Aorta (tissue), 5 donors: ENCODE data around the gene FXYD3. TPM values are rescaled to one million over a fixed set of nuclear protein-coding genes. Genes with fewer than 3 reads are reported as not detected.

Source experiments
- ATAC-seq: fragments of 200-7000 bp; cut with Tn5 transposase; one replicate; pipeline ENCODE4 v1.9.1; 2022; ENCODE audit warnings: moderate library complexity; ENCODE audit not compliant: low FRiP score
- DNase-seq, 2 donors: peaks; one replicate each; pipeline ENCODE4 v3.0.0-alpha.2; 2020
- H3K27ac ChIP-seq, 2 donors: one replicate each; pipeline ENCODE4 v1.5.1; 2013; ENCODE audit warnings: low read length in 2 of 2, mild to moderate bottlenecking in 2 of 2, moderate library complexity in 2 of 2, control low read depth in 1 of 2, inconsistent platforms in 1 of 2, low read depth in 1 of 2
- H3K27me3 ChIP-seq, 2 donors: one replicate each; pipeline ENCODE4 v1.6.1; 2013; ENCODE audit warnings: control low read depth in 1 of 2, low read length in 1 of 2, mild to moderate bottlenecking in 1 of 2, moderate library complexity in 1 of 2; ENCODE audit not compliant: insufficient read depth in 2 of 2, control insufficient read depth in 1 of 2
- H3K36me3 ChIP-seq, 2 donors: one replicate each; pipeline ENCODE4 v1.6.1; 2013; ENCODE audit warnings: control low read depth in 1 of 2, low read length in 1 of 2, mild to moderate bottlenecking in 1 of 2; ENCODE audit not compliant: insufficient read depth in 2 of 2, control insufficient read depth in 1 of 2
- H3K4me1 ChIP-seq, 2 donors: one replicate each; pipeline ENCODE4 v1.6.1; 2013; ENCODE audit warnings: low read length in 2 of 2, control low read depth in 1 of 2, mild to moderate bottlenecking in 1 of 2, moderate library complexity in 1 of 2; ENCODE audit not compliant: insufficient read depth in 2 of 2, control insufficient read depth in 1 of 2
- H3K4me3 ChIP-seq, 2 donors: one replicate each; pipeline ENCODE4 v1.5.1; 2013; ENCODE audit warnings: low read length in 2 of 2, control low read depth in 1 of 2, mild to moderate bottlenecking in 1 of 2
- H3K9me3 ChIP-seq: one replicate; pipeline ENCODE4 v1.6.1; 2013; ENCODE audit warnings: mild to moderate bottlenecking, low read length; ENCODE audit not compliant: control insufficient read depth
- WGBS, 2 donors: extraction: QIAGEN DNeasy Blood & Tissue Kit; methylation state at CpG; one replicate each; pipeline ENCODE4 v1.1.7; 2013; 5-methylcytosine and 5-hydroxymethylcytosine counted together
- intact Hi-C, 2 donors: fragments of 100-400 bp; cut with DNase I; formaldehyde crosslinking; loops; one replicate each; pipeline versions ENCODE4 v1.14.2 to v1.15.0; 2022
- polyA plus RNA-seq, 2 donors: library from polyadenylated mRNA; stranded (reverse); fragments of 200-250 nt; gene quantifications; one replicate each; pipeline ENCODE4 v1.2.3, GENCODE V29; 2013
- total RNA-seq, 2 donors: library from RNA; stranded (reverse); fragmentation: NEBNext Ultra II Directional; extraction: Animal tissue kit (Norgen Biotek cat#: 25700); gene quantifications; one replicate each; pipeline ENCODE4 v1.2.1, GENCODE V29; 2021
- donor health status: healthy with polysubstance abuse.
- donor health status: Bipolar disorder and iron deficiency.
- donor health status: DM: no; HTN: no; CAD: no.
- donor health status: DM: no; HTN: no; CAD: no.
- donor health status: DM: yes; HTN: yes; CAD: no.

Gene FXYD3
- total and polyA plus RNA-seq, 4 donors, result 0.49 to 77.6 (median 4.3) TPM

DNA sequence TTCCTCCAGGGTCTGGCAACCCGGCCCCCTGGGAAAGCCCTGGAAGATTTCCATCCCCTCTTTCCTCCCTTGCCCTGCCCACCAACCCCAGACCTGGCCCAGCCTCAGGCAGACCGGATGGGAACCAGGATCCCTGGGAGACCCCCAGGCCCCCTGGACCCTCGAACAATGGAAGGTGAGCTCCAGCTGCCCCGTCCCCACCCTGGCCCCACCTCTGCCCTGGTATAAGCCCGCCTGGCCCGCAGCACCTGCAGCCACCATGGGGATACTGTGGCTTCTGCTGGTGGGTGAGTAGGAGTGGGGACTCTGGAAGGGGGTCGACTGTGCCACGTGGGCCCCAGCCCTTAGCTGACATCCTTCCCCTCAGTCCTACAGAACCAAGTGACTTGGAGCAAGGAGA lies 41.7 kb upstream of the FXYD3 start:
- no peaks in the 10 kb centered on the region for H3K27me3 ChIP-seq
- DNase-seq (no peak), ATAC-seq (no peak)
- WGBS, 2 donors, result 84 to 89% methylated on average over 8 of the region's 8 CpGs
- intact Hi-C loops, result no loop called here
- peaks cover 3% of the 10 kb centered on the region for H3K9me3 ChIP-seq
- no peaks in the 10 kb centered on the region for H3K36me3 ChIP-seq
- H3K27ac ChIP-seq, result no peak overlapping the region
- H3K4me1 ChIP-seq, result no peaks in the 10 kb centered on the region
- no peak overlapping the region for H3K4me3 ChIP-seq

DNA sequence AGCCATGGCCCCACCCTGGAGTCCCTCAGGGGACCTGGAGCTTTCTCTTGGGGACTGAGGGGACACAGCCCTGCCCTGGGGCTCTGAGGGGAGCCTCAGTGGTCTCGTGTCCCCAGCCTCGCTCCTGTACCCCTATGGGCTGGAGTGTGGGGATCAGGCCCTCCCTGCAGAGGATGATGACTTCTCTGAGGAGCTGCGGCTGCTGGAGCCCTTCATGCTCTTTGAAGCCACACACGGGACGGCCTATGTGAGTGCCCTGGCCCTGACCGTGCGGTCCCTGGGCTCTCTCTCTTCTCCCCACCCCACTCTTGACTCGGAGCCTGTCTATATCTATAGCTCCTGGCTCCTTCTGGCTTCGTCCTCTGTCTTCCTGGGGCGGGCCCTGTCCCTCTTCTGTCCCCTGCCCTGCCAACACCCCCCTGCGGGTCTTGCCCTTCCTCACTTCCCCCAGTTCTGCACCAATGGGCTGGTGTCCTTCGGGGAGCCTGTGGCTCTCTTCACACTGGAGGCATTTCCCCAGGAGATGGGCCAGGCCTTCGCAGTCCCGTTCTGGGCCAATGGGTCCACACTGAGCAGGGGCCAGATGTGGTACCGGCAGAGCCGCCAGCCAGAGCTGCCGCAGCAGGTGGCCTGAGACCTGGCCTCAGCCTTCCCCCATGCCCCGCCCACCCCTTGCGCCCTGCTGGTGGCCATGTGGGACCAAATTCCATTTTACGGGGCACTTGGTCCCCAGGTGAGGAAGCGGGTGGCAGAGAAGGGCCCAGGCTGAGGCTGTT lies 41.0 kb upstream of the FXYD3 start:
- Histone ChIP-seq H3K27ac (no peak overlapping the region), H3K36me3 (no peaks in the 10 kb centered on the region), H3K27me3 (no peaks in the 10 kb centered on the region), H3K9me3 (peaks cover 3% of the 10 kb centered on the region), H3K4me1 (no peaks in the 10 kb centered on the region), H3K4me3 (no peak overlapping the region)
- DNase-seq, result no peak
- WGBS, 2 donors, result 84 to 85% methylated on average over 21 of the region's 21 CpGs
- intact Hi-C loops, result no loop called here
- no peak for ATAC-seq

DNA sequence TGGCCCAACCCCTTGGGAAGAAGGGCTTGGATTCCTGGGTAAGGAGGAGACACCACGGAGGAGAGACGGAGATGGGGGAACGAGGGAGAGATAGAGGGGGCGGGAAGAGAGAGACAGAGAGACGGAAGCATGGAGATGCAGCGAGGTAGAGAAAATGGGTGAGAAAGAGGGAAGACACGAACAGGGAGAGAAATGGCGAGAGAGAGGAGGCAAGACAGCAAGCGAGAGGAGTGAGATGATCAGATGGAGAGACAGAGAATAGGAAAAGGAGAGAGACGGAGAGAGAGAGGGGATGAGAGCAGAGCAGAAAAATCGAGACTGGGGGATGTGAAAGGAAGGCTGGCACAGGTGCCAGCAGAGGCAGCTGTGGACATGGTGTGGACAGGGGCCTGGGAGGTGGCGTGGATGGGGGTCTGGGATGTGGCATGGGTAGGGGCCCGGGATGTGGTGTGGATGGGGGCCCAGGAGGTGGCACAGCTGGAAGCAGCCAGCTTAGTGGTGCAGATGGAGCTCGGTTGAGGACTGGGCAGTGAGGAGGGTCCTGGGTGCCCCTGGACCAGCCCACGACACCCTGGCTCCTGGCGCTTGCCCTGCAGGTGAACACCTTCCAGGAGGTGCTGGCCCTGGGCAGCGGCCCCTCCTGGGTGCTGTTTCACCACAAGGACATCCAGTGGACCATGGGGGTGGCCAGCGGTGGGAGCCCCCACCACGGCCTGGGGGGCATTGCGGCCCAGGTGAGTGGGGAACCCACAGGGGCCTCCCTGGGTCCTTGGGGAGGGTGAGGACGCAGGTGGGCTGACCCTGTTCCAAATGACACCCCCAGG lies 40.2 kb upstream of the FXYD3 start:
- no peak overlapping the region for H3K27ac ChIP-seq
- peaks cover 2% of the 10 kb centered on the region for H3K9me3 ChIP-seq
- H3K27me3 ChIP-seq, result no peaks in the 10 kb centered on the region
- intact Hi-C loops, result no loop called here
- no peak for DNase-seq
- no peaks in the 10 kb centered on the region for H3K36me3 ChIP-seq
- WGBS, 2 donors, result 91 to 93% methylated on average over 20 to 21 of the region's 21 CpGs
- H3K4me1 ChIP-seq, result no peaks in the 10 kb centered on the region
- no peak for ATAC-seq
- no peak overlapping the region for H3K4me3 ChIP-seq

DNA sequence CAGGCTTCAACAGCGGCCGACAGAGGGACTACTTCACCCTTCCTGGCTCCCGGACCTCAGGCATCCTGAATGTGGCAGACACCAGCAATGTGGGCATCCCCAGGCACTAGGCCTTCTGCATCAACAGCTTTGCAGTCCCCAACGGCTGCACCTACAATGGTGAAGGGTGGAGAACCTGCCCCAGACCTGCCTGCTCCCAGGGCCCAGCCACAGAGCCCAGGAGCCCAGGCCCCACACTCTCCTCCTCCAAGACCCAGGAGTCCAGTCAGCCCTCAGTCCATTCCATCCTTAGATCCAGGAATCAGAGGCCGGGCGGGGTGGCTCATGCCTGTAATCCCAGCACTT lies 39.6 kb upstream of the FXYD3 start:
- no peak overlapping the region for H3K27ac ChIP-seq
- DNase-seq, result no peak
- no peaks in the 10 kb centered on the region for H3K9me3 ChIP-seq
- H3K36me3 ChIP-seq, result no peaks in the 10 kb centered on the region
- intact Hi-C loops, result no loop called here
- ATAC-seq, result no peak
- H3K4me1 ChIP-seq, result no peaks in the 10 kb centered on the region
- WGBS, 2 donors, result 81 to 85% methylated on average over 6 of the region's 6 CpGs
- H3K27me3 ChIP-seq, result no peaks in the 10 kb centered on the region
- no peak overlapping the region for H3K4me3 ChIP-seq

DNA sequence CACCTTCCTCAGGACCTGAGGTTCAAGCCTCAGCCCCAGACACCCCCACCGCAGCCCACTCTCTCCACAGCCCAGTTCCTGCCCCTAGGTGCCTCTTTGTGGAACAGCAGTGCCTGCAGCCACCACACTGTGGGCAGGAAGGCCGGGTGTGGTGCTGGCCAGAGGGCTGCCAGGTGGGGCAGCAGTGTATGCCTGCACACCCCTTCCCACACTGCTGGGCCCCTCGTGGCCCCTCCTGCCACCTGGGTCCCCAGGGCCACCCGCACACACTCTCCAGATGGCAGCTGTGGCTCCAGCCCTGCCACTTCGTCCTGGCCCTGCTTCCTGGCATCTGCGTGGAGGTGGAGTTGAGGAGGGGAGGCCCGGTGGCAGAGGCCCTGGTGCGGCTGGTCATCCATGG lies 39.0 kb upstream of the FXYD3 start:
- Histone ChIP-seq H3K4me3 (no peak overlapping the region), H3K27ac (no peak overlapping the region), H3K36me3 (no peaks in the 10 kb centered on the region), H3K4me1 (no peaks in the 10 kb centered on the region), H3K9me3 (no peaks in the 10 kb centered on the region), H3K27me3 (no peaks in the 10 kb centered on the region)
- ATAC-seq (no peak), DNase-seq (no peak)
- 69 to 73% methylated on average over 8 of the region's 8 CpGs for WGBS, 2 donors
- intact Hi-C loops, result no loop called here

DNA sequence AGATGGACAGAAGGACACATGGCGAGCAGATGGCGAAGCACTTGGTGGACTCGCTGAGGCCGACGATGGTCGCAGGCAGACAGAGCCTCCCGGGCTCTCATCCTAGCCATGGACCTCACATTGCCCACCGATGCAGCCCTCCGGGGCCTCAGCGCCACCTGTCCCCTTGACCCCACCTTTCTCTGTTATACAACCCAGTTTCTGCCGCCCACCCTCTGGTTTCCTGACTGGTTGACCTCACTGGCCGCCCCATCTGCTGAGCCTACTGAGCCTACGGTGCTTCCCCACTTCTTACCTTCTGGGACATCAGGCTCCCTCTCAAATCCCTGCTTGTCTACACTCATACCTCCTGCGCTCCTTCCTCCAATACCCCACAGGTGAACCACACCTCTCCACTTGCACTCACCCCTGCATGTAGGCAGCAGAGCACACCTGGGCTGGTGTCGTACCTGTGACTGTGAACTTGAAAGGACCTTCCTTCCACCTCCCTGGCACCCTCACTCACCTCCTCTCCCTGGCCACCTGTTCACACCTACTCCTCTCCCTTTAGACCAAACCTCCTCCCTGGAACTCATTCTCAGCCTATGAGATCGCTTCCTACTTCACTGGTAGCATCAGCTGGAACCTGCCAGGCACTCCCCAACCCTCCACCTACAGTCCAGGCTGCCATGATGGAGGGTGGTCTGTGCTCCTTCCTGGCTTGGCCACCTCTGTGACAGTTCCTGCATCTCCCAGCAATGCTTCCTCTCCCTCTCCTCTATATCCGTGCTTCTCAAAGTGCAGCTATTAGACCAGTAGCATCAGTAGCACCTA lies 38.0 kb upstream of the FXYD3 start:
- no peaks in the 10 kb centered on the region for H3K27me3 ChIP-seq
- no peaks in the 10 kb centered on the region for H3K36me3 ChIP-seq
- DNase-seq (no peak), ATAC-seq (no peak)
- H3K4me1 ChIP-seq, result no peaks in the 10 kb centered on the region
- H3K27ac ChIP-seq, result no peak overlapping the region
- intact Hi-C loops, result no loop called here
- no peak overlapping the region for H3K4me3 ChIP-seq
- WGBS, 2 donors, result 90% methylated on average over 17 of the region's 17 CpGs
- H3K9me3 ChIP-seq, result no peaks in the 10 kb centered on the region

DNA sequence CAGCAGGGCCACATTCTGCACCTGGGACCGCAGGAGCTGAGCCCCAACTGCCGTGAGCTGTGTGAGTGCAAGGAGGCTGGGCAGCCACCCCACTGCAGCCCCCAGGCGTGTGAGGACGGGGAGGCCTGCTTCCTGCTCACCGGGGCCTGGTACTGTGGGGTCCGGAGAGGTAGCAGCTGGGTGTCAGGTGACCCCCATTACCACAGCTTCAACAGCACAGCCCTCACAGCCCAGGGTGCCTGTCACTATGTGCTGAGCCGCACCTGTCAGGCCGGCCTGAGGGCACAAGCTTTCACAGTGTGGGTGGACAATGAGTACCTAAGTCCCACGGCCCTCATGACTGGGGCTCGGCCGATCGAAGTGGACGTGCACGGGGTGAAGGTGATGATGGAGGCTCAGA lies 35.8 kb upstream of the FXYD3 start:
- no peaks in the 10 kb centered on the region for H3K36me3 ChIP-seq
- no peaks in the 10 kb centered on the region for H3K27me3 ChIP-seq
- intact Hi-C loops, result no loop called here
- H3K4me3 ChIP-seq, result no peak overlapping the region
- 87 to 89% methylated on average over 14 of the region's 14 CpGs for WGBS, 2 donors
- ATAC-seq (no peak), DNase-seq (no peak)
- H3K9me3 ChIP-seq, result no peaks in the 10 kb centered on the region
- H3K4me1 ChIP-seq, result no peaks in the 10 kb centered on the region
- H3K27ac ChIP-seq, result no peak overlapping the region

DNA sequence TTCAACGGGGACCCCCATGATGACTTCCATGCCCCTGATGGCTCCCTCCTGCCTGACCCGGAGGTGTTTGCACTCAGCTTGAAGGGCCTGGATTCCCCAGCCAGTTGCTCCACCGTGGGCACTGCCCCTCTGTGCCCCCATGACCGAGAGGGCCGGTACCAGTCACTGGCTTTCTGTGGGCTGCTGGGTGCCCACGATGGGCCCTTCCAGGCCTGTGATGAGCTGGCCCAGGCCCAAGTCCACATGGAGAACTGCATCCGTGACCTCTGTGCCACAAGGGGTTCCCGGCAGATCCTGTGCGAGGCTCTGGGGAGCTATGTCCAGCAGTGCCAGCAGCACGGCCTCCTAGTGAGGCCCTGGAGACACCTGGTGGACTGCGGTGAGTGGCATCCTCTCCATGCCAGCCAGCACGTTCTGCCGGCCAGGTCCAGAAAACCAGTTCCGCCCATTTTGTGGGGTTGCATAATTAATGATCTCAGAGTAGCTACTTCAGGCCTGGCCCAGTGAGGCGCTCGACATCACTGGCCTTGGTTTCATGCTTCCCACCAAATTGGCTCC lies 34.9 kb upstream of the FXYD3 start:
- intact Hi-C loops, result no loop called here

More for the DNA sequence above, 34.9 kb upstream of the FXYD3 start:
- no peak for DNase-seq
- no peaks in the 10 kb centered on the region for H3K27me3 ChIP-seq
- WGBS, 2 donors, result 82 to 84% methylated on average over 16 of the region's 16 CpGs
- H3K27ac ChIP-seq, result no peak overlapping the region
- H3K4me3 ChIP-seq, result no peak overlapping the region
- no peak for ATAC-seq
- no peaks in the 10 kb centered on the region for H3K9me3 ChIP-seq
- no peaks in the 10 kb centered on the region for H3K4me1 ChIP-seq
- no peaks in the 10 kb centered on the region for H3K36me3 ChIP-seq
